Measurements from ENCODE around the gene FRMD4B.

The FRMD4B gene

DNA sequence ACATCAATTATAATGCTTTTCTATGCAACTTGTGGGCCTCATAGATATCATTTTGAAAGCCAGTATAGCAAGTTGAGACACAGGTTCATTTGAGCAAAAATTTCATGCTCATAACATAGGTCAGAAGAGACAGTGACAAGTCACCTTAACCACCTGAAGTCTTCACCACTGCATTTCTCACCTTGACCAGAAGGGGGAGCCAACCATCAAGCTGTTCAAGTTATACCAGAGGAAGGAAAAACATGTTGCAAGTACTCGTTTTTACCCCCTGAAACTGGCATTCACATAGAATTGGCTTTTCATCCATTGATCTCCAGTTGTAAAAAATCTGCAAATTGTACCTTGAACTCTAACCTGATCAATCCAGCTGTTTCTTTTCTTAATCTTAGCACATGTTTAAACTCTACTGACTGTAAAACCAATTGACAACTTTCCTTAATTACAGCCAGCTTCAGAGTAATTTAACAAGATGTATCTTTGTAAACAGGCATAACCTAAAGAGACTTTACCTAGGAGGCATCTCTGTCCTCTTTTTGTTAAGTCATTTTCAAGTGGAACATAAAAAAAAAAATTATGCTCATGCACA, 264.9 kb downstream of the FRMD4B start:
- DNase-seq: peak; percentile 3

Data from DMS79 treated with DMSO at 0.1 percent for 48 hours (cell line).